Spinal cord (tissue), 10 donors: ENCODE results near the gene FAM83B. TPM values are rescaled to one million over a fixed set of nuclear protein-coding genes. Genes with fewer than 3 reads are reported as not detected.
"Not testable (repeated sequence)": the region's sequence is repeated elsewhere in the genome, so short reads cannot be mapped to it uniquely, and the experiment has no call there.

Experiments used
- DNase-seq, 6 donors: peaks; one replicate each; pipeline versions ENCODE4 v3.0.0 to v3.0.0-alpha.2; 2013 to 2015; ENCODE audit warnings: low spot score in 6 of 6, low read depth in 4 of 6
- H3K27ac ChIP-seq: one replicate; pipeline ENCODE4 v1.5.1; 2013; ENCODE audit warnings: low read depth, low read length, control low read depth
- H3K27me3 ChIP-seq: one replicate; pipeline ENCODE4 v1.6.1; 2013; ENCODE audit warnings: low read length; ENCODE audit not compliant: control insufficient read depth, insufficient read depth
- H3K36me3 ChIP-seq: one replicate; pipeline ENCODE4 v1.6.1; 2013; ENCODE audit warnings: low read length; ENCODE audit not compliant: control insufficient read depth, insufficient read depth
- H3K4me1 ChIP-seq: one replicate; pipeline ENCODE4 v1.6.1; 2013; ENCODE audit warnings: low read length; ENCODE audit not compliant: control insufficient read depth, insufficient read depth
- H3K4me3 ChIP-seq: one replicate; pipeline ENCODE4 v1.5.1; 2013; ENCODE audit warnings: low read depth, low read length, control low read depth
- H3K9me3 ChIP-seq: one replicate; pipeline ENCODE4 v1.6.1; 2013; ENCODE audit warnings: low read length; ENCODE audit not compliant: control insufficient read depth, insufficient read depth
- WGBS: methylation state at CpG from one replicate; pipeline ENCODE4 v1.1.5; 2013; ENCODE audit warnings: missing lambda C conversion rate; ENCODE audit not compliant: insufficient coverage; 5-methylcytosine and 5-hydroxymethylcytosine counted together
- polyA plus RNA-seq, 2 donors: library from polyadenylated mRNA; unstranded; fragments of 120-200 nt; gene quantifications; one replicate each; pipeline ENCODE4 v1.2.1, GENCODE V29; 2013; ENCODE audit not compliant: insufficient read length in 2 of 2
- total RNA-seq, 2 donors: library from RNA; depleted of rRNA in 1 of 2; stranded (reverse); fragments of 120-200 nt in 1 of 2; fragments of >200 nt in 1 of 2; gene quantifications; one replicate each; pipeline versions ENCODE4 v1.2.3 to v1.2.4, GENCODE V29; 2013 to 2014
- donor health status: healthy.

Gene FAM83B
- total and polyA plus RNA-seq, 4 donors: 0.06 to 0.30 (median 0.17) TPM; not detected in 1

DNA sequence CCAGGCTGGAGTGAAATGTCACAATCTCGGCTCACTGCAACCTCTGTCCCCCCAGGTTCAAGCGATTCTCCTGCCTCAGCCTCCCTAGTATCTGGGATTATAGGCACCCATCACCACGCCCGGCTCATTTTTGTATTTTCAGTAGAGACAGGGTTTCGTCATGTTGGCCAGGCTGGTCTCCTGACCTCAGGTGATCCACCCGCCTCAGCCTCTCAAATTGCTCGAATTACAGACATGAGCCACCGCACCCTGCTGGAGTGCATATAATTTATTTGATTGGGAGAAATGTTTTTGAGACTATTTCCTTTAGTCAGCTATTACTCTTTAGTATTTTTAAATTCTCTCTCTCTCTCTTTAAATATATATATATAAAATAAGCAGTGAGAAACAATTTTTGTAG lies 29.8 kb downstream of the FAM83B start:
- no peak for DNase-seq
- 93% methylated on average over 5 of the region's 8 CpGs for WGBS
- Histone ChIP-seq H3K9me3 (no peaks in the 10 kb centered on the region), H3K36me3 (no peaks in the 10 kb centered on the region), H3K27me3 (no peaks in the 10 kb centered on the region), H3K4me3 (no peak overlapping the region), H3K4me1 (no peaks in the 10 kb centered on the region), H3K27ac (no peak overlapping the region)

DNA sequence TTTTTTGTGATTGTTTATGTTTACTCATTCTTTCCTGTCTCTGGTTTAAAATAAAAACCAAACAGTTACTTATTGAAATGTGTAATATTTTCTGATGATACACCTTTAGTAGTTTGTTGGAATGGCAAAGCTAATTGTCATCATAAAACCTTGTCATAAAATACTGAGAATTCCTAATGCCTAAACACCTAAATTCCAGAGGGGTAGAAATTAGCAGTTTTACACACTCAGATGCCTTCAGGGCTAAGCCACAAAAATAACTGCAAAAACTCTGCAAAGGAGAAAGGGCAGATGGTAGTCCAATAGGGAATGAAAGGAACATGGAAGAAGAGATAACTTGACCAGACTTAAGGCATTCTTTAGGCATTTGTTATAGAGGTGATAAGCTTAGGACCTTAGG lies 30.3 kb downstream of the FAM83B start:
- no peaks in the 10 kb centered on the region for H3K27me3 ChIP-seq
- no peaks in the 10 kb centered on the region for H3K36me3 ChIP-seq
- no peak for DNase-seq
- H3K4me3 ChIP-seq: no peak overlapping the region
- no peak overlapping the region for H3K27ac ChIP-seq
- H3K4me1 ChIP-seq: no peaks in the 10 kb centered on the region
- H3K9me3 ChIP-seq: no peaks in the 10 kb centered on the region

DNA sequence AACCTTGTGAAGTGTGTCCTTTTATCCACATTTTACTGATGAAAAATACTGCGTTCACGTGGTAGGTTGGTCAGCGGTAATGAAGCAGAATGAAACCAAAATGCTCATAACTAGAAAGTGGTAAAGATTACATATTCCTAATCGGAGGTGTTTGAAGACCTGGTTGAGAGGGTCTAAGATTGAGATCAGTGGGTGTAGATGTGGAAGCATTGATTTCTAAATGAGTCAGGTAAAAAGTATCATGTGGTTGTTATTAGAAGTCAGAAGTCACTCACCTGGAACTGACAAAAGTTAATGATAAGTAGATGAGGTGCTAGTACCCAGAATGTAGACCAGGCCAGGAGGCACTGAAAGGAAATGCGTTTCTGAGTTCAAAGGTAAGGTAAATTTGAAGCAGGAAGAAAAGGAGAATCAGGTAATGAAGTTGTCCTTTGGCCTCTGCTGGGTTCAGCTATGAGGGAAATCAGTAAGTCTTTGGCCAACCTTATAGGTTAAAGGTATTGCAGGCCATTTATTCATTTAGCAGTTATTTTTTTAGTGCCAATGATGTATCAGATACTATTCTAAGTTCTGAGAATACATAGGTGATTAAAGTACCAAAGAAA lies 31.2 kb downstream of the FAM83B start:
- no peaks in the 10 kb centered on the region for H3K36me3 ChIP-seq
- no peaks in the 10 kb centered on the region for H3K4me1 ChIP-seq
- no peak overlapping the region for H3K27ac ChIP-seq
- DNase-seq: no peak
- no peak overlapping the region for H3K4me3 ChIP-seq
- WGBS: 81% methylated on average over 5 of the region's 5 CpGs
- H3K9me3 ChIP-seq: no peaks in the 10 kb centered on the region
- H3K27me3 ChIP-seq: no peaks in the 10 kb centered on the region

DNA sequence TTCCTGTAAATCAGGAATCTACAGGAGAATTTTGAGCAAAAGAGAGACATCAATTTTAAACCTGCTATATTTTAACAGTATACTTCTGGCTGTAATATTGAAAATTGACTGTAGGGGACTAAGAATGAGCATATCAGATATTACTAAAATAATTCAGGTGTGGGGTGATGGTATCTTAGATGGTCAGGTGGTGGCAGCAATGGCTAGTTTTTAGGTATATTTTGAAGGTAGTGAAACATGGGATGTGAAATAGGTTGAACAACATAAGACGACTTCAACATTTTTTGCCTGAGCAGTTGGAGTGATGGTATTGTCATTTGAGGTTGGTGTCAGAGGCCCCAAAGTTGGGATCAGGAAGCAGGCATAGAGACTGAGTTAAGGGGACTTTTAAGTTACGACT lies 32.1 kb downstream of the FAM83B start:
- Histone ChIP-seq H3K9me3 (no peaks in the 10 kb centered on the region), H3K4me3 (no peak overlapping the region), H3K36me3 (no peaks in the 10 kb centered on the region), H3K27ac (no peak overlapping the region), H3K4me1 (no peaks in the 10 kb centered on the region), H3K27me3 (no peaks in the 10 kb centered on the region)
- DNase-seq: no peak
- 86% methylated on average over 1 of the region's 2 CpGs for WGBS

DNA sequence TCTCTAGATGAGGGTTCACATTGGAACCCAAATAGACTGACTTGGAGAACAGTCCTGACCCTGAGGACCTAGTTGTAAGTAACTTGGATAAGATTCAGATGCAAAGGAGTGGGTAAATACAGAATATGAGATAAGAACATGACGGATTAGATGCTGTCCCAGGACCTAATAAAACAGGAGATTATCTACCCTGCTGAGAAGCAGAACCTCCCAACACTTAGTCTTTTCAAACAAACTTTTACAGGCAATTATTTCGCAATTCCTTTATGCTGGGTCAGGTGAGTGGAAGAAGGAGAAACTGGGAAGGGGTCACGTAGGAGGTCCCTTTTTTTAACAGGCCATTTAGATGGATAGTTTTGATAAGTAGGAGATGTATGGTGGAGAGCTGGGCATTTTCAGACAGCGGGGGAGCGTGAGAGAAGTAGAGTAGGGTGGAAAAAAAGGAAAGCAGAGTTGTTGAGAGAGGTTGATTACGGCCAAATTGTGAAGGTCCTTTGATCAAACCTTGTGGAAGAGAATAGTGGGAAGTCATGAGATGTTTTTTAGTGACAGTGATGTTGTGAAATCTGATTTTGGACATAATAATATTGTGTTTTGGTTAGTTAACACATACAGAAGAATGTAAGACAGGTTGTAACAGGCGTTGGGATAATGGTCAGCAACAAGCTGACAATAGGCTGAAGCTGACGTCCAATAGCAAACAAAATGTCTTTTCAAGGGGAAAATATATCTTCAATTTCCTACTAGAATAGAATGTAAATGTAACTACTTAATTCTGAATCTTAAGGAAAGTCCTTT lies 32.8 kb downstream of the FAM83B start:
- no peak for DNase-seq
- no peaks in the 10 kb centered on the region for H3K4me1 ChIP-seq
- 92% methylated on average over 4 of the region's 8 CpGs for WGBS
- H3K27me3 ChIP-seq: no peaks in the 10 kb centered on the region
- H3K9me3 ChIP-seq: no peaks in the 10 kb centered on the region
- no peak overlapping the region for H3K27ac ChIP-seq
- no peak overlapping the region for H3K4me3 ChIP-seq
- no peaks in the 10 kb centered on the region for H3K36me3 ChIP-seq

DNA sequence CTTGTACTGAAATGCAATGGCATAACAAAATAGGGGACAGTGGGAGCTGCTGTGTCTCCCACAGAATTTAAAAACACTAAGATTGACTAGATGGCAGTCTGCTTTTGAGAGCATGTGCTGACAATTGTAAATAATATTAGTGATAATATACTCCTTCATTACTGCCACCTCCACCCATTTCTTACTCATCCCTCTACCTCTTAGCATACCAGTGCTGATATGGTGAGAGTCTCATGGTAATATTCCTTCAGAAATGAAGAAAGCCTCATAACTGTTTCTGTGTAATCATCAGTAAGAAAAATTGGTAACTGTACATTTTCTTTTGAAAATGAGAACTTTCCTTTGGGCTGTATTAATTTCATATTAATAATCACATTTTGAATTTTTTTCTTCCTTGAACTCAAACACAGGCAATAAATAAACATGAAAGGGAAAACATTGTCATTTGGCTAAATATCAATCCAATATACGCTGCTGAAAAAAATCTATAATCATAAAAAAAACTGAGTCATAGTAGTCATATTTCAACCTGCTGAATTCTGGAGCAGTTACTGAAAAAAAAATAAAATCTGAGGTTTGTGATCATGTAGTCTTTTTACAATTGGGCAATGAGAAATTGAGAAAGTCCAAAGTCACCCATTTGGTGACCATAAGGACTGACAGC lies 34.6 kb downstream of the FAM83B start:
- Histone ChIP-seq H3K4me1 (no peaks in the 10 kb centered on the region), H3K27me3 (no peaks in the 10 kb centered on the region), H3K4me3 (no peak overlapping the region), H3K27ac (no peak overlapping the region), H3K36me3 (no peaks in the 10 kb centered on the region), H3K9me3 (no peaks in the 10 kb centered on the region)
- WGBS: no CpG with 5 or more reads among the region's 1 CpG
- no peak for DNase-seq

DNA sequence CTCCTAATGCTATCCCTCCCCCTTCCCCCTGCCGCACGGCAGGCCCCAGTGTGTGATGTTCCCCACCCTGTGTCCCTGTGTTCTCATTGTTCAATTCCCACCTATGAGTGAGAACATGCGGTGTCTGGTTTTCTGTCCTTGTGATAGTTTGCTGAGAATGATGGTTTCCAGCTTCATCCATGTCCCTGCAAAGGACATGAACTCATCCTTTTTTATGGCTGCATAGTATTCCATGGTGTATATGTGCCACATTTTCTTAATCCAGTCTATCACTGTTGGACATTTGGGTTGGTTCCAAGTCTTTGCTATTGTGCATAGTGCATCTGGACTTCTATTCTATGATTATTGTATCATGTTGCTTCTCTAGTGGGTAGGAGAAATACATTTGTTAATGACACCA lies 35.3 kb downstream of the FAM83B start:
- H3K27ac ChIP-seq, H3K27me3 ChIP-seq, H3K4me1 ChIP-seq, H3K36me3 ChIP-seq, H3K4me3 ChIP-seq, DNase-seq, H3K9me3 ChIP-seq: not testable (repeated sequence)
- no CpG with 5 or more reads among the region's 3 CpGs for WGBS

DNA sequence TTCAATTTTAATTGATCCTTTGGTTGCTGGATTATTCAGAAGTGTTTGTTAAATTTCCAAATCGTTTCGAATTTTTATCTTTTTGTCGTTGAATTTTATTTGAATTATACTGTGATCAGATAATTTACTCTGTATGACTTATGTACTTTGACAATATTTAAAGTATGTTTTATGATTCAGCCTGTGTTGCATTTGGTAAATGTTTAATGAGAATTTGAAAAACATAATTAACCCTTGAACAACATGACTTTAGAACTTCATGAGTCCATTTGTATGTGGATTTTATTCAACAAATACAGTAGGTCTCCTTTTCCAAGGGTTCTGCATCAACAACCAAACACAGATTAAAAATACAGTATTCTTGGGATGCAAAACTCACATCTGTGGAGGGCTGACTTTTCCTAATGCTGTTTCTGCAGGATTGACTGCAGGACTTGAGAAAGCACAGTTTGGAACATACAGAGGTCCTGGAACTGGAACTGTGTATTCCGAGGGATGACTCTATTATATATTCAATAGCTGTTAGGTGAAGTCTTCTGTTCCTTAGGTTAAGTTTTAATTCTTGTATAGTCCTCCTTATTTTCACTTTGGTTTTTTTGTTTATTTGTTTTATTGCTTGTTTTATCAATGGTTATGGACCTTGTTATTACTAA lies 40.5 kb downstream of the FAM83B start:
- Histone ChIP-seq H3K36me3 (no peaks in the 10 kb centered on the region), H3K27ac (no peak overlapping the region), H3K9me3 (no peaks in the 10 kb centered on the region), H3K27me3 (no peaks in the 10 kb centered on the region), H3K4me1 (no peaks in the 10 kb centered on the region), H3K4me3 (no peak overlapping the region)
- WGBS: no CpG with 5 or more reads among the region's 4 CpGs
- no peak for DNase-seq

DNA sequence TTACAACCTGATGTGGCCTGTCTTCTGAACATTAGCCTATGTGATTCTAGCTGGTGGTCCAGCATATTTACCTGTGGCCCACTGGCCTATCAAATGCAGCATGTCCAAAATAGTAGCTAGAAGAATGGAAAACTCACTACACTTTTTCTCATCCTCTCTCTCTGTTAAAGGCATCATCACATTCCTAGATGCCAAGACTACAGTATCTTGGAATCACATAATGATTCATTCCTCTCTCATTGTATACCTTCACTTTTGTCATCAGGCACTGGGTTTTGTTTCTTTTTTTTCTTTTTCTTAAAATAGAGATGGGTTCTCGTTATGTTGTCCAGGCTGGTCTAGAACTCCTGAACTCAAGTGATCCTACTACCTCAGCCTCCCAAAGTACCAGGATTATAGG lies 45.0 kb downstream of the FAM83B start:
- Histone ChIP-seq H3K36me3 (no peaks in the 10 kb centered on the region), H3K4me1 (no peaks in the 10 kb centered on the region), H3K27me3 (no peaks in the 10 kb centered on the region), H3K27ac (no peak overlapping the region), H3K9me3 (no peaks in the 10 kb centered on the region), H3K4me3 (no peak overlapping the region)
- WGBS: no CpG with 5 or more reads among the region's 1 CpG
- no peak for DNase-seq
